ENCODE measurements around the gene LSM7.

GRCh38 chr19:2294687-2295335 is 33.6 kb downstream of the LSM7 start:
- TF ChIP-seq, protein P1, sequence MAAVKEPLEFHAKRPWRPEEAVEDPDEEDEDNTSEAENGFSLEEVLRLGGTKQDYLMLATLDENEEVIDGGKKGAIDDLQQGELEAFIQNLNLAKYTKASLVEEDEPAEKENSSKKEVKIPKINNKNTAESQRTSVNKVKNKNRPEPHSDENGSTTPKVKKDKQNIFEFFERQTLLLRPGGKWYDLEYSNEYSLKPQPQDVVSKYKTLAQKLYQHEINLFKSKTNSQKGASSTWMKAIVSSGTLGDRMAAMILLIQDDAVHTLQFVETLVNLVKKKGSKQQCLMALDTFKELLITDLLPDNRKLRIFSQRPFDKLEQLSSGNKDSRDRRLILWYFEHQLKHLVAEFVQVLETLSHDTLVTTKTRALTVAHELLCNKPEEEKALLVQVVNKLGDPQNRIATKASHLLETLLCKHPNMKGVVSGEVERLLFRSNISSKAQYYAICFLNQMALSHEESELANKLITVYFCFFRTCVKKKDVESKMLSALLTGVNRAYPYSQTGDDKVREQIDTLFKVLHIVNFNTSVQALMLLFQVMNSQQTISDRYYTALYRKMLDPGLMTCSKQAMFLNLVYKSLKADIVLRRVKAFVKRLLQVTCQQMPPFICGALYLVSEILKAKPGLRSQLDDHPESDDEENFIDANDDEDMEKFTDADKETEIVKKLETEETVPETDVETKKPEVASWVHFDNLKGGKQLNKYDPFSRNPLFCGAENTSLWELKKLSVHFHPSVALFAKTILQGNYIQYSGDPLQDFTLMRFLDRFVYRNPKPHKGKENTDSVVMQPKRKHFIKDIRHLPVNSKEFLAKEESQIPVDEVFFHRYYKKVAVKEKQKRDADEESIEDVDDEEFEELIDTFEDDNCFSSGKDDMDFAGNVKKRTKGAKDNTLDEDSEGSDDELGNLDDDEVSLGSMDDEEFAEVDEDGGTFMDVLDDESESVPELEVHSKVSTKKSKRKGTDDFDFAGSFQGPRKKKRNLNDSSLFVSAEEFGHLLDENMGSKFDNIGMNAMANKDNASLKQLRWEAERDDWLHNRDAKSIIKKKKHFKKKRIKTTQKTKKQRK (IDR thresholded peaks at IDR 0.05; ENCODE audit: borderline replicate concordance, low read depth, low read length): no peak
- TF ChIP-seq POLR2A (conservative IDR thresholded peaks at IDR 0.05): no peak
- no peak for TF ChIP-seq FOSL1 (tag; conservative IDR thresholded peaks at IDR 0.05)
- TF ChIP-seq ZNF398 (CRISPR knock-in tag; IDR thresholded peaks at IDR 0.05): no peak

All from K562 (cell line).